ENCODE data around the gene ELAPOR1.

ELAPOR1 gene

GRCh38 chr1:109099938-109100773 lies 13.8 kb upstream of the ELAPOR1 start:
- peak; percentile 97 to 99 for DNase-seq

- no peak for DNase-seq
Measured at GRCh38 chr1:109104364-109105151, 9.4 kb upstream of the ELAPOR1 start.

- no peak for DNase-seq
Measured at GRCh38 chr1:109105881-109106280, 8.0 kb upstream of the ELAPOR1 start.

GRCh38 chr1:109107785-109108184 lies 6.1 kb upstream of the ELAPOR1 start:
- no peak for DNase-seq

GRCh38 chr1:109109906-109110305 lies 4.0 kb upstream of the ELAPOR1 start:
- DNase-seq, result no peak

GRCh38 chr1:109111386-109112055 lies 2.4 kb upstream of the ELAPOR1 start:
- DNase-seq, result no peak

- peak in 1 of 2 experiments; percentile 33 for DNase-seq
Measured at GRCh38 chr1:109112056-109112651, 1.8 kb upstream of the ELAPOR1 start.

- DNase-seq, result peak; percentile 96 to 97
Measured at GRCh38 chr1:109112652-109113285, 1.1 kb upstream of the ELAPOR1 start.

GRCh38 chr1:109114342-109114674 lies 393 bp downstream of the ELAPOR1 start:
- no peak for DNase-seq

- DNase-seq, result no peak
Measured at GRCh38 chr1:109115685-109116084, 1.8 kb downstream of the ELAPOR1 start.

- DNase-seq, result peak; percentile 63 to 68
Measured at GRCh38 chr1:109116286-109116685, 2.4 kb downstream of the ELAPOR1 start.

- peak in 1 of 2 experiments; percentile 28 for DNase-seq
Measured at GRCh38 chr1:109118089-109118488, 4.2 kb downstream of the ELAPOR1 start.

GRCh38 chr1:109120356-109120755 lies 6.4 kb downstream of the ELAPOR1 start:
- DNase-seq, result no peak

- DNase-seq, result no peak
Measured at GRCh38 chr1:109131059-109131458, 17.1 kb downstream of the ELAPOR1 start.

GRCh38 chr1:109131800-109132199 lies 17.9 kb downstream of the ELAPOR1 start:
- no peak for DNase-seq

GRCh38 chr1:109133002-109133706 lies 19.2 kb downstream of the ELAPOR1 start:
- DNase-seq, result peak in 1 of 2 experiments; percentile 43

GRCh38 chr1:109133815-109134214 lies 19.9 kb downstream of the ELAPOR1 start:
- peak; percentile 97 to 99 for DNase-seq

- no peak for DNase-seq
Measured at GRCh38 chr1:109134423-109134822, 20.5 kb downstream of the ELAPOR1 start.

- no peak for DNase-seq
Measured at GRCh38 chr1:109135940-109136339, 22.0 kb downstream of the ELAPOR1 start.

- DNase-seq, result no peak
Measured at GRCh38 chr1:109136766-109137165, 22.9 kb downstream of the ELAPOR1 start.

- DNase-seq, result no peak
Measured at GRCh38 chr1:109137958-109138357, 24.0 kb downstream of the ELAPOR1 start.

GRCh38 chr1:109138358-109138757 lies 24.4 kb downstream of the ELAPOR1 start:
- DNase-seq, result no peak

All from NCI-H446 (cell line).